ENCODE measurements around the gene EPB41L2.
"Not testable (repeated sequence)": the region's sequence is repeated elsewhere in the genome, so short reads cannot be mapped to it uniquely, and the experiment has no call there.

The EPB41L2 gene

DNA sequence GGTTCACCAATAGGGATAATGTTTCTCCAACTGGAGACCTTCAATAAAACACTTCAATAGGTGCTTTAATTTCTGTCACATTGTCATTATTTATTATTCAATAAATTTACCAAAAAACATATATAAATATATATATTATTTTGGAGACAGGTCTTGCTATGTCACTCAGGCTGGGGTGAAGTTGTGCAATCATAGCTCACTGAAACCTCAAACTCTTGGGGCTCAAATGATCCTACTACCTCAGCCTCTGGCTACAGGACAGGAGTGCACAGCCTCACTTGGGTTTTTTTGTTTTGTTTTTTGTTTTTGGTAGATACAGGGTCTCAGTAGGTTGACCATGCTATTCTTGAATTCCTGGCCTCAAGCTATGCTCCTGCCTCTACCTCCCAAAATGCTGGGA lies 226.0 kb downstream of the EPB41L2 start:
- no peak for DNase-seq (ENCODE audit: low read depth)

DNA sequence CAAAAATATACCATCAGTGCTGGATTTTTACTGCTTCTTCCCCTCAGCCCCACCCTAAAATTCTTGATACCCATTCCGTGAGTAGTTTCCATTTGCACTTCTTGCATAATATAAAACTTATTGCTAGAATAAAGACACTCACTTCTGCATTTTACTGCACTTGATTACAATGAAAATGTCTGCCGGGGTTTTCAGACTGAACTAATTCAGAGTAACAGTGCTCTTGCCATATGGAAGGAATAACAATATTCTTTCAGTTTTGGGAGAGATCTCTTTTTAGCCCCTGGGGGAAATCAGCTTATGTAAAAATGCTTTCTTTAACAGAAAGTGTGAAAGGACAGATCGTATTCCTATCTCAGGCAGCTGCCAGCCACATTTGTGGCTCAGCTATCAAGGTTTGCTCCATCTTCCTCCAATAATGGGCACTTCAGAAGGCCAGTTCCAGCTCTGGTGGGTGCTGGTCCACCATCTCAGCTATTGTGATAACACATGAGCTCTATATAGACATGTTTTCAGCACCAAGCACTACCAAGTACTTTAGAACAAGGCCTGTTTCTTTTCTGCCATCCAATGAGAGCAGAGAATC lies 226.9 kb downstream of the EPB41L2 start:
- DNase-seq (ENCODE audit: low read depth) = no peak

- DNase-seq (ENCODE audit: low read depth) = no peak
Observed at GRCh38 chr6:130834482-130835251, 228.4 kb downstream of the EPB41L2 start.

GRCh38 chr6:130833569-130833968 lies 229.5 kb downstream of the EPB41L2 start:
- no peak for DNase-seq (ENCODE audit: low read depth)

DNA sequence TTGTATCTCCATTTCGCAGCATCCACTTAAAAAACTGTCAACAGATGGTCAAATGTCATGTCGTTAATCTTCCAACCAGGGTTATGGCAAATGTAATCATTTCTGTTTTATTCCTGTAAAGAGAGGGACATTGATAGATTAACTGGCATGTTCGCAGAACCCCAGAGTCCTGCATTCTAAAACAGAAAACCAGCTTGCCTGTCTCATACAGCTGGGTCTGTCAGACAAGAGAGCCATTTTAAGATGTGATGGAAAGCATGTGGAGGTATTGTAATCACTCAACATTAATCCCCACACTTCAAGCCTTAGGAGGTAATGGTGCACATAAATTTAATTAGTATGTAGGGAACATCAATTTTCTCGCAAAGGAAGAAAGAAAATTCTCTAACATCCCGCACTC lies 231.4 kb downstream of the EPB41L2 start:
- DNase-seq (ENCODE audit: low read depth) = no peak

- no peak for DNase-seq (ENCODE audit: low read depth)
Observed at GRCh38 chr6:130829333-130829910, 233.6 kb downstream of the EPB41L2 start.

- no peak for DNase-seq (ENCODE audit: low read depth)
Observed at GRCh38 chr6:130827247-130828149, 235.5 kb downstream of the EPB41L2 start, which contains the start of gene SMLR1. Gene SMLR1, plus strand, starts transcription at chr6:130827406. Its CDS starts 8 bp downstream, at chr6:130827414.

DNA sequence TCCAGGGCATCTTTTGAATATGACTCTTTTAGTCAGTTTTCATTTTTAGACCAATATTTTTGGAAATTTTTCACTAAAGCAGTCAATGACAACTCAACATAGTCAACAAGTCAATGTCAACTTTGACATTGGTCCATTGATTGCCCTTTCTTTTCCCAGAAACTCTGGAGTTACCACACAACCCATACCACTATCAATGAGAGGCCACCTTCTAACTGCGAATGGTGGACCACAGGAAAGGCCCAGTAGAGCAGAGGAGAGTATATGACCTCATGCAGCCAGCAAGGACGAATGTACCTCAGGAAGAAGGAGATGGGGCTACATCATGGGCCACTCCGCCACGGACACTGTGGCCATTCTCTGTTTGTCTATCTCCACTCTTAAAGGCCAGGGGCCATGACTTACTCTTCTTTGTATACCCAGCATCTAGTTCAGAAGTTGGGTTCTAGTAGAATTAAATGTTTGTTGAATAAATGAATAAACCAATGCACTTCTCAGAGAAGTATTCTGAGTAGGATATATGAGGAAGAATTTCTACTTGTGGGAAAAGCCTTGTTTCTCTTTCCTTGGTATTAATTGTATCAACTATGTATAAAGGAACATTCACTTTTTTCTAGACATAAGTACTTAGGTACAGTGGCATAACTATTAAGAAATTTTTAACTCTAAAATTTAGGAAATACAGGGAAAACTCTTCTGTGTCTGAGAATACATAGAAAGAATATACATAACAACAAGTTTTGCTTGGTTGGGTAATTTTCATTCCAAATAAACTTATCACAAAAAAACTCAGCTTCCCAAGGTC lies 236.4 kb downstream of the EPB41L2 start:
- no peak for DNase-seq (ENCODE audit: low read depth)

- no peak for DNase-seq (ENCODE audit: low read depth)
Observed at GRCh38 chr6:130825772-130826441, 237.1 kb downstream of the EPB41L2 start.

DNA sequence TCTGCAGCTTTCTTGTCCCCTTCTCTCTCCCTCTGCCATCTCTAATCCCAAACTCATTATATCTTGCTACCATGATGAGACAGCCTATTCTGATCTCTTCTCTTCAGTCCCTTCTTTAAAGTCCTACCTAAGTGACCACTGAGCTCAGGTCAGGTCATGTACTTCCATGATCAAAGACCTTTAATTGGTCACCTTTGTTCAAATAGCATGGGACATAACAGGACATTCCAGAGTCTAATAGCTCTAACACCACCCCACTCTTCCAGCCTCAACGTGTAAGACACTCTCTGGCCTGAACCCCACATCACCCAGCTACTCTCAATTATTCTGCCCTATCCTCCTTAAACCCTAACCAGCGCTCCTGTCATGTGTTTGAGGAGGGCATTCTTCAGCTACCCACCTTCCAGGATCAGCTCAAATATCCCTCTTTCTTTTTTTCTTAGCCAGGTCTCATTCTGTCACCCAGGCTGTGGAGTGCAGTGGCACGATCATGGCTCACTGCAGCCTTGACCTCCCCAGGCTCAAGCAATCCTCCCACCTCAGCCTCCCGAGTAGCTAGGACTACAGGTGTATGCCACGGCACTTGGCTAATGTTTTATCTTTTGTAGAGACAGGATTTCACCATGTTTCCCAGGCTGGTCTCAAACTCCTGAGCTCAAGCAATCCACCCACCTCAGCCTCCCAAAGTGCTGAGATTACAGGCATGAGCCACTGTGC lies 237.9 kb downstream of the EPB41L2 start:
- no peak for DNase-seq (ENCODE audit: low read depth)

DNA sequence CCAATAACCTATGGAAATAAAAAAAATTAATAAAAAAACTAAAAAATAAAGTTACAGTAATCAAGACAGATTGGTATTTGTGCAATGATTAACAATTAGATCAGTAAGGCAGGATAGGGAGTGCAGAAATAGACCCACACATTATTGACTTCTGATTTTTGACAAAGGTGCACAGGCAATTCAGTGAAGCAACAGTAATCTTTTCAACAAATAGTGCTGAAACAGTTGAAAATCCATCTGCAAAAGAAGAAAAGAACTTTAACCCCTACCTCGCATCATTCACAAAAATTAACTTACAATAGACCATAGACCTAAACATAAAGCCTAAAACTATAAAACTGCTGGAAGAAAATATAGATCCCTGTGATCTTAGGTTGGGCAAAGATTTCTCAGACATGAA lies 240.3 kb downstream of the EPB41L2 start:
- DNase-seq (ENCODE audit: low read depth) = no peak

DNA sequence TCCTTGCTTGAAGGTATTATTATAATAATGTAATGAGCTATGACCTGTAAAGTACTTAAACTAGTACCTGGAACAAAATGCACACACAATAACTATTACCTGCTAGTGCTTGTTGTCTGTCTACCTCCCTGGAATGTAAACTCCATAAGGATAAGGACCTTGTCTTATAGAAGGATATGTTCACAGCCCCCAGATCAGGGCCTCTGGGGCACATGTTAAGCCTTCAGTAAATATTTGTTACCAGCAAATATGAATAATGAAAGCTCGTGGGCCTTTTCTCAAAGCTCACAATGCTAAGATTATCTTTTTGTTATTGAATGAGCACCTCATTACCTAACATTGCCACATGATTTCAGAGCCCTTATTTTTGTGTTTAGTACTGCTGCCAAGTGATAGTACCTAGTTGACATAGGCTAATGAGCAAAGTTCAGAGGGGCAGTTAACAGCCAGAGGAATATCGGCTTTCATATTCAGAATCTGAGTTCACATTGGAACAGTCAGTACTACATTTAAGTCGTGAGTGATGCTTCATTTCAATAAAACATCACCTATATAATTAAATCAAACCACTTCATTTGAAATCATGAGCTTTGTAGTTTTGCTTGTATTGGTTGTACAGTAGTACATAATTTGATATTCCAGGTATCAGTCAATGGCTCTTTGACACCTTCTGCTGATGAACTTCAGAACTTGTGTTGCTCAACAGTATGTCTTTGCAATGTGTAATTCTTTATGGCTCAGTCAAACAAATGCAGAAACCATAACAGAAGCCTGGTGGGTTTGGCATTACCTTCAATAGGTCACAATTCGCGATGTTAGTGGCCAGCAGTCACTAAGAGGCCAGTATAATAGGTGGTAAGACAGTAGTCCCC lies 247.6 kb downstream of the EPB41L2 start:
- no peak for DNase-seq (ENCODE audit: low read depth)

- no peak for DNase-seq (ENCODE audit: low read depth)
Observed at GRCh38 chr6:130814506-130814905, 248.5 kb downstream of the EPB41L2 start.

DNA sequence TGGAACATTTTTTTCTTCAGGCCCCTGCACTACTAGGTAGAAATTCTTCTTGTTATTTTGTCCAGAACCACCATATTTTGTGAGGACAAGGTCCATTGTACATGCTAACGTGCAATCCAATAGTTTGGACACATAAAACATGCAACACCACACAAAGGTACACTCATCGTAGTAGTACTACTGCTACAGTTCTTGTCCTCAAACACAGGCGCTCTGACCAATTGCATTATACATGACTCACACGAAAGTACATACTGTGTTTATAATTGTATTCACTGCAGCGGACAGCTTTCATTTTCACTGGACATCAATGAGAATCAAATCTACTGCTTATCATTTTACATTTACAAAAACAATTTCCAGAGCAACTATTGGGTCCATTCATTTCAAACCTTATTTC lies 251.1 kb downstream of the EPB41L2 start:
- no peak for DNase-seq (ENCODE audit: low read depth)

DNA sequence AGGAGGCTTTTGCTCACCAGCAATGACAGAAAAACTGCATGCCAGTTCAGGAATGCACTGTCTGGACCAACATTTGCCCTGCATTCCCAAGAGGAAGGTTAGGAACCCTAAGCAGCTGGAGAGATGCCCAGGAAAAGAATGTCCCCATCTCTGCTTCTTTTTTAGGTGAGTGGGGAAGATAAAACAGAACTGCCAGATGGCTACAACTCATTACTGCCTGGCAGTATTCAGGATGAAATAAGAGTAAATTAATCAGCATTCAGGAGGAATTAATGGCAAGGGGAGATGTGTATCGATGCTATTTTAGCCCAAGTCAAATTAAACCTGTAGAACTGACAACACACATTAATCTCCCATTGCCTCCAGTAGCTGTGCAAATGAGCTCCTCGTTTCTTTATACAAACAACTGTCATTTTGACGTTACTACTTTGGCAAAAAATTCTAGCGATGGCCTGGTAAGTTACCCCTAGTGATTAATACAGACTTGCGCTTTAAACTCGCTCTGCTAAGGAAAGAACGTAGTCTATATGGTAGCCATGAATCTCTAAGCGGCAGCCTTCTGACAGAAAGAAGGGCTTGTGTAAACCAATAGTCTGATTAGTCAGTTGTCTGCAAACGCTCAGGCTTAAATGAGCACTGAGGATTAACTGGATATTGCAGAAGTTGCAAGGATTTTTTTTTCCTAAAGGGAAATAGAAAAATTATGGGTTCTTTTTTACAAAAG lies 252.6 kb downstream of the EPB41L2 start:
- DNase-seq (ENCODE audit: low read depth) = no peak

GRCh38 chr6:130801368-130801767 lies 261.7 kb downstream of the EPB41L2 start:
- DNase-seq (ENCODE audit: low read depth) = not testable (repeated sequence)

- no peak for DNase-seq (ENCODE audit: low read depth)
Observed at GRCh38 chr6:130797061-130797460, 266.0 kb downstream of the EPB41L2 start.

- DNase-seq (ENCODE audit: low read depth) = peak; percentile 61
Observed at GRCh38 chr6:130796313-130796905, 266.6 kb downstream of the EPB41L2 start.
